GM23338 (cell line): Measurements from ENCODE around the gene DHRSX. TPM values are rescaled to one million over a fixed set of nuclear protein-coding genes. Genes with fewer than 3 reads are reported as not detected.

Experiments used
- ATAC-seq: fragments of 200-7000 bp; cut with Tn5 transposase; 3 replicates; pipeline ENCODE4 v1.9.1; 2020
- DNase-seq: peaks from one replicate; pipeline ENCODE4 v3.0.0-alpha.2; 2015; ENCODE audit warnings: low spot score
- H2AFZ ChIP-seq: fragments of 200-600 bp; sonication (generic); 2 replicates; pipeline ENCODE4 v1.8.0; 2016; ENCODE audit warnings: antibody characterized with exemption, mild to moderate bottlenecking, moderate library complexity
- H3F3A ChIP-seq: fragments of 200-600 bp; sonication (generic); replicated peaks from 2 replicates; pipeline ENCODE4 v1.8.0; 2017; ENCODE audit warnings: antibody characterized with exemption, mixed run types, low read depth
- H3K27ac ChIP-seq: fragments of 200-600 bp; sonication (generic); 2 replicates; pipeline ENCODE4 v1.6.1; 2016; ENCODE audit warnings: low read depth
- H3K27me3 ChIP-seq: fragments of 200-600 bp; sonication (generic); 2 replicates; pipeline ENCODE4 v1.8.0; 2016; ENCODE audit warnings: mild to moderate bottlenecking, mixed run types, moderate library complexity; ENCODE audit not compliant: insufficient read depth
- H3K36me3 ChIP-seq: fragments of 200-600 bp; sonication (generic); 2 replicates; pipeline ENCODE4 v1.8.0; 2016; ENCODE audit warnings: mild to moderate bottlenecking; ENCODE audit not compliant: insufficient read depth
- H3K4me1 ChIP-seq: fragments of 200-600 bp; sonication (generic); 2 replicates; pipeline ENCODE4 v1.8.0; 2016; ENCODE audit warnings: mild to moderate bottlenecking, moderate library complexity; ENCODE audit not compliant: insufficient read depth
- H3K4me2 ChIP-seq: fragments of 200-600 bp; sonication (generic); 2 replicates; pipeline ENCODE4 v1.7.1; 2017; ENCODE audit warnings: mixed run types
- H3K4me3 ChIP-seq: fragments of 200-600 bp; sonication (generic); 2 replicates; pipeline ENCODE4 v1.6.1; 2016; ENCODE audit warnings: mixed run types
- H3K79me2 ChIP-seq: fragments of 200-600 bp; sonication (generic); replicated peaks from 2 replicates; pipeline ENCODE4 v1.8.0; 2017; ENCODE audit warnings: mild to moderate bottlenecking; ENCODE audit not compliant: insufficient read depth
- H3K9me2 ChIP-seq: fragments of 200-600 bp; sonication (generic); 2 replicates; pipeline ENCODE4 v1.8.0; 2017; ENCODE audit not compliant: insufficient read depth
- H4K20me1 ChIP-seq: fragments of 200-600 bp; sonication (generic); replicated peaks from 2 replicates; pipeline ENCODE4 v1.8.0; 2017; ENCODE audit warnings: mild to moderate bottlenecking; ENCODE audit not compliant: insufficient read depth
- H3K27ac Mint-ChIP-seq: 2 replicates; pipeline ENCODE4 v1.8.0; 2020; ENCODE audit warnings: inconsistent platforms, mild to moderate bottlenecking, moderate library complexity, mixed read lengths
- H3K27me3 Mint-ChIP-seq: 3 replicates; pipeline ENCODE4 v1.8.0; 2022; ENCODE audit warnings: low read depth, mild to moderate bottlenecking, moderate library complexity, mixed read lengths, inconsistent platforms; ENCODE audit not compliant: insufficient read depth, poor library complexity
- H3K36me3 Mint-ChIP-seq: 3 replicates; pipeline ENCODE4 v1.8.0; 2021; ENCODE audit warnings: low read depth, mild to moderate bottlenecking, inconsistent platforms, moderate library complexity, mixed read lengths
- H3K4me1 Mint-ChIP-seq: 3 replicates; pipeline ENCODE4 v1.8.0; 2020; ENCODE audit warnings: mild to moderate bottlenecking, inconsistent platforms, mixed read lengths
- H3K4me3 Mint-ChIP-seq: 3 replicates; pipeline ENCODE4 v1.8.0; 2021; ENCODE audit warnings: moderate library complexity, mild to moderate bottlenecking, inconsistent platforms, mixed read lengths
- H3K9me3 Mint-ChIP-seq: 3 replicates; pipeline ENCODE4 v1.8.0; 2020; ENCODE audit warnings: moderate library complexity, mild to moderate bottlenecking, inconsistent platforms, mixed read lengths
- CREB1 ChIP-seq: fragments of 250-450 bp; sonication (Bioruptor Pico); IDR thresholded peaks from 2 replicates; pipeline ENCODE4 v1.5.0; 2020; ENCODE audit warnings: low read depth, mild to moderate bottlenecking, moderate library complexity
- EZH2 ChIP-seq: fragments of 200-600 bp; sonication (generic); IDR thresholded peaks from one replicate; pipeline ENCODE4 v1.8.0; 2017; ENCODE audit warnings: antibody characterized with exemption, mild to moderate bottlenecking, low read depth; ENCODE audit not compliant: unreplicated experiment
- EZH2phosphoT487 ChIP-seq: fragments of 200-600 bp; sonication (generic); IDR thresholded peaks from one replicate; pipeline ENCODE4 v1.8.1; 2018; ENCODE audit warnings: antibody characterized with exemption; ENCODE audit not compliant: unreplicated experiment
- JUNB ChIP-seq: IDR thresholded peaks from one replicate; pipeline ENCODE4 v1.6.1; 2016; ENCODE audit warnings: antibody characterized with exemption; ENCODE audit not compliant: unreplicated experiment
- NANOG ChIP-seq: IDR thresholded peaks from 2 replicates; pipeline ENCODE4 v1.6.1; 2016; ENCODE audit warnings: antibody characterized with exemption, borderline replicate concordance
- POLR2AphosphoS5 ChIP-seq: IDR thresholded peaks from 2 replicates; pipeline ENCODE4 v1.6.1; 2016; ENCODE audit warnings: antibody characterized with exemption, low read depth
- STAT1 ChIP-seq: IDR thresholded peaks from one replicate; pipeline ENCODE4 v1.6.1; 2016; ENCODE audit warnings: antibody characterized with exemption; ENCODE audit not compliant: unreplicated experiment
- ZNF114 ChIP-seq: fragments of 250-450 bp; sonication (Bioruptor Pico); IDR thresholded peaks from 2 replicates; pipeline ENCODE4 v1.5.0; 2020; ENCODE audit warnings: mild to moderate bottlenecking, moderate library complexity
- polyA plus RNA-seq: library from polyadenylated mRNA; unstranded; fragments of >200 nt; fragmentation: Nextera tagmentation; extraction: Ambion mirVana; gene quantifications from 2 replicates; pipeline ENCODE4 v1.2.1, GENCODE V29; 2016
- total RNA-seq: library from RNA; depleted of rRNA; stranded (reverse); fragments of >200 nt; shearing (Covaris generic); gene quantifications from 2 replicates; pipeline ENCODE4 v1.2.3, GENCODE V29; 2014
- TF ChIP-seq, protein P1 (sequence below), 2 experiments: fragments of 200-600 bp in 1 of 2; sonication (generic) in 1 of 2; conservative IDR thresholded peaks; 2 replicates each; pipeline versions ENCODE4 v1.5.1 to v1.6.1; 2016 to 2017; ENCODE audit warnings: antibody characterized with exemption in 2 of 2, low read depth in 2 of 2, mild to moderate bottlenecking in 2 of 2, moderate library complexity in 1 of 2
- TF ChIP-seq, protein P2 (sequence below): IDR thresholded peaks from one replicate; pipeline ENCODE4 v1.6.1; 2018; ENCODE audit warnings: antibody characterized with exemption; ENCODE audit not compliant: unreplicated experiment
- TF ChIP-seq, protein P3 (sequence below): IDR thresholded peaks from 2 replicates; pipeline ENCODE4 v1.6.1; 2016; ENCODE audit warnings: antibody characterized with exemption

Gene DHRSX
- total and polyA plus RNA-seq, 2 experiments from 2014 or later = 33.9 to 43.0 TPM

- H2AFZ ChIP-seq = no peak overlapping the region
- H3K27me3 Mint-ChIP-seq = peaks cover 8% of the 10 kb centered on the region
- DNase-seq (no peak), ATAC-seq (no peak)
- H3K4me1 ChIP-seq = no peaks in the 10 kb centered on the region
- H3K4me1 Mint-ChIP-seq = no peaks in the 10 kb centered on the region; the same call in 2 of the 3 replicates
- no peaks in the 10 kb centered on the region for H3K36me3 ChIP-seq
- peaks cover 7% of the 10 kb centered on the region for H3K9me3 Mint-ChIP-seq
- no peak overlapping the region for H3K4me2 ChIP-seq
- H3K27me3 ChIP-seq = no peaks in the 10 kb centered on the region
- peaks cover 2% of the 10 kb centered on the region for H3K79me2 ChIP-seq
- TF ChIP-seq EZH2phosphoT487 (no peak), POLR2AphosphoS5 (no peak), ZNF114 (CRISPR knock-in tag) (no peak), NANOG (no peak), EZH2 (no peak)
- TF ChIP-seq, protein P1, sequence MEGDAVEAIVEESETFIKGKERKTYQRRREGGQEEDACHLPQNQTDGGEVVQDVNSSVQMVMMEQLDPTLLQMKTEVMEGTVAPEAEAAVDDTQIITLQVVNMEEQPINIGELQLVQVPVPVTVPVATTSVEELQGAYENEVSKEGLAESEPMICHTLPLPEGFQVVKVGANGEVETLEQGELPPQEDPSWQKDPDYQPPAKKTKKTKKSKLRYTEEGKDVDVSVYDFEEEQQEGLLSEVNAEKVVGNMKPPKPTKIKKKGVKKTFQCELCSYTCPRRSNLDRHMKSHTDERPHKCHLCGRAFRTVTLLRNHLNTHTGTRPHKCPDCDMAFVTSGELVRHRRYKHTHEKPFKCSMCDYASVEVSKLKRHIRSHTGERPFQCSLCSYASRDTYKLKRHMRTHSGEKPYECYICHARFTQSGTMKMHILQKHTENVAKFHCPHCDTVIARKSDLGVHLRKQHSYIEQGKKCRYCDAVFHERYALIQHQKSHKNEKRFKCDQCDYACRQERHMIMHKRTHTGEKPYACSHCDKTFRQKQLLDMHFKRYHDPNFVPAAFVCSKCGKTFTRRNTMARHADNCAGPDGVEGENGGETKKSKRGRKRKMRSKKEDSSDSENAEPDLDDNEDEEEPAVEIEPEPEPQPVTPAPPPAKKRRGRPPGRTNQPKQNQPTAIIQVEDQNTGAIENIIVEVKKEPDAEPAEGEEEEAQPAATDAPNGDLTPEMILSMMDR (conservative IDR thresholded peaks at IDR 0.05; ENCODE audit: low read depth in 2 of 2) = no peak
- TF ChIP-seq, protein P2, sequence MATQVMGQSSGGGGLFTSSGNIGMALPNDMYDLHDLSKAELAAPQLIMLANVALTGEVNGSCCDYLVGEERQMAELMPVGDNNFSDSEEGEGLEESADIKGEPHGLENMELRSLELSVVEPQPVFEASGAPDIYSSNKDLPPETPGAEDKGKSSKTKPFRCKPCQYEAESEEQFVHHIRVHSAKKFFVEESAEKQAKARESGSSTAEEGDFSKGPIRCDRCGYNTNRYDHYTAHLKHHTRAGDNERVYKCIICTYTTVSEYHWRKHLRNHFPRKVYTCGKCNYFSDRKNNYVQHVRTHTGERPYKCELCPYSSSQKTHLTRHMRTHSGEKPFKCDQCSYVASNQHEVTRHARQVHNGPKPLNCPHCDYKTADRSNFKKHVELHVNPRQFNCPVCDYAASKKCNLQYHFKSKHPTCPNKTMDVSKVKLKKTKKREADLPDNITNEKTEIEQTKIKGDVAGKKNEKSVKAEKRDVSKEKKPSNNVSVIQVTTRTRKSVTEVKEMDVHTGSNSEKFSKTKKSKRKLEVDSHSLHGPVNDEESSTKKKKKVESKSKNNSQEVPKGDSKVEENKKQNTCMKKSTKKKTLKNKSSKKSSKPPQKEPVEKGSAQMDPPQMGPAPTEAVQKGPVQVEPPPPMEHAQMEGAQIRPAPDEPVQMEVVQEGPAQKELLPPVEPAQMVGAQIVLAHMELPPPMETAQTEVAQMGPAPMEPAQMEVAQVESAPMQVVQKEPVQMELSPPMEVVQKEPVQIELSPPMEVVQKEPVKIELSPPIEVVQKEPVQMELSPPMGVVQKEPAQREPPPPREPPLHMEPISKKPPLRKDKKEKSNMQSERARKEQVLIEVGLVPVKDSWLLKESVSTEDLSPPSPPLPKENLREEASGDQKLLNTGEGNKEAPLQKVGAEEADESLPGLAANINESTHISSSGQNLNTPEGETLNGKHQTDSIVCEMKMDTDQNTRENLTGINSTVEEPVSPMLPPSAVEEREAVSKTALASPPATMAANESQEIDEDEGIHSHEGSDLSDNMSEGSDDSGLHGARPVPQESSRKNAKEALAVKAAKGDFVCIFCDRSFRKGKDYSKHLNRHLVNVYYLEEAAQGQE = no peak
- no peaks in the 10 kb centered on the region for H3F3A ChIP-seq
- no peak overlapping the region for H3K4me3 ChIP-seq
- no peak overlapping the region for H3K27ac ChIP-seq
- no peak overlapping the region for H3K4me3 Mint-ChIP-seq
- no peak overlapping the region for H3K27ac Mint-ChIP-seq
- peaks cover 28% of the 10 kb centered on the region for H3K36me3 Mint-ChIP-seq
- H3K9me2 ChIP-seq = 0 out of 2 replicates have a peak, but pooled peaks cover 2% of the 10 kb centered on the region
- H4K20me1 ChIP-seq = no peaks in the 10 kb centered on the region; the same call in 1 of the 2 replicates
Measured at GRCh38 chrX:2351999-2352995, 148.5 kb downstream of the DHRSX start.

DNA sequence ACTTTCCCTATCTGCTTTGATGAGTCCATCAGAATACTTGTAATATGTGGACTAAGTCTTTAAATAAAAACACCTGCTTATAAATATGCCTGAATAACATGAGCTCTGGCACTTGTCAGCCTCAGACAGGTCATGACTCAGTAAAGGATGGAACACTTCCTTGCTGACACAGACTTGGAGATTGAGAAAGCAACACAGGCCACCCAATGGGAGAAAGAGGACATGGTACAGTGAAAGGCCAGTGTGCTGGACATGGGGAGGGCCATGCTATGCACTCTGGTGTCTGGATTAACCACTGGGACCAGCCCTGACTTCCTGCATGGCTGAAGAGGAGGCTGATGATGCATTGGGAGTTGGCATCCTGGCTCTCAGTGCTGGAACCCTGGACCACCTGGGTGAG, 149.5 kb downstream of the DHRSX start:
- H3F3A ChIP-seq = no peaks in the 10 kb centered on the region
- H4K20me1 ChIP-seq = no peaks in the 10 kb centered on the region; the same call in 1 of the 2 replicates
- Mint-ChIP-seq H3K4me1 (no peaks in the 10 kb centered on the region; the same call in 2 of the 3 replicates), H3K27ac (no peak overlapping the region), H3K36me3 (peaks cover 37% of the 10 kb centered on the region), H3K4me3 (no peak overlapping the region), H3K27me3 (peaks cover 8% of the 10 kb centered on the region), H3K9me3 (peaks cover 11% of the 10 kb centered on the region)
- no peaks in the 10 kb centered on the region for H3K36me3 ChIP-seq
- H3K9me2 ChIP-seq = 0 out of 2 replicates have a peak, but pooled peaks cover 2% of the 10 kb centered on the region
- peaks cover 2% of the 10 kb centered on the region for H3K79me2 ChIP-seq
- DNase-seq = no peak
- no peak overlapping the region for H3K4me2 ChIP-seq
- no peak overlapping the region for H2AFZ ChIP-seq
- no peak overlapping the region for H3K27ac ChIP-seq
- ATAC-seq = no peak
- H3K4me3 ChIP-seq = no peak overlapping the region
- no peaks in the 10 kb centered on the region for H3K4me1 ChIP-seq
- H3K27me3 ChIP-seq = no peaks in the 10 kb centered on the region
- no peak for TF ChIP-seq EZH2phosphoT487
- TF ChIP-seq, protein P3, sequence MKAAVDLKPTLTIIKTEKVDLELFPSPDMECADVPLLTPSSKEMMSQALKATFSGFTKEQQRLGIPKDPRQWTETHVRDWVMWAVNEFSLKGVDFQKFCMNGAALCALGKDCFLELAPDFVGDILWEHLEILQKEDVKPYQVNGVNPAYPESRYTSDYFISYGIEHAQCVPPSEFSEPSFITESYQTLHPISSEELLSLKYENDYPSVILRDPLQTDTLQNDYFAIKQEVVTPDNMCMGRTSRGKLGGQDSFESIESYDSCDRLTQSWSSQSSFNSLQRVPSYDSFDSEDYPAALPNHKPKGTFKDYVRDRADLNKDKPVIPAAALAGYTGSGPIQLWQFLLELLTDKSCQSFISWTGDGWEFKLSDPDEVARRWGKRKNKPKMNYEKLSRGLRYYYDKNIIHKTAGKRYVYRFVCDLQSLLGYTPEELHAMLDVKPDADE = no peak
- TF ChIP-seq STAT1 = no peak
- no peak for TF ChIP-seq CREB1
- TF ChIP-seq POLR2AphosphoS5 = no peak
- TF ChIP-seq NANOG = no peak
- no peak for TF ChIP-seq JUNB
